Liver (tissue), 9 donors: ENCODE data around the gene TPT1. TPM values are rescaled to one million over a fixed set of nuclear protein-coding genes. Genes with fewer than 3 reads are reported as not detected.
A peak's percentile ranks its signal among the peaks of the same experiment; 100 is the strongest.

Experiments used
- DNase-seq: peaks from one replicate; pipeline ENCODE4 v3.0.0-alpha.2; 2017; ENCODE audit warnings: low spot score
- H3K27ac ChIP-seq, 2 donors: one replicate each; pipeline ENCODE4 v1.7.0; 2013; ENCODE audit warnings: inconsistent platforms in 2 of 2, low read length in 2 of 2, control low read depth in 1 of 2, low read depth in 1 of 2, mild to moderate bottlenecking in 1 of 2
- H3K27me3 ChIP-seq, 4 donors: one replicate each; pipeline versions ENCODE4 v1.6.1 to v1.7.0; 2013; ENCODE audit warnings: low read length in 3 of 4, inconsistent platforms in 1 of 4, mild to moderate bottlenecking in 1 of 4, moderate library complexity in 1 of 4; ENCODE audit not compliant: control insufficient read depth in 4 of 4, insufficient read depth in 4 of 4
- H3K36me3 ChIP-seq, 4 donors: one replicate each; pipeline versions ENCODE4 v1.6.1 to v1.7.0; 2013; ENCODE audit warnings: low read length in 3 of 4, mild to moderate bottlenecking in 3 of 4, low read depth in 1 of 4, moderate library complexity in 1 of 4; ENCODE audit not compliant: control insufficient read depth in 4 of 4, insufficient read depth in 3 of 4
- H3K4me1 ChIP-seq, 4 donors: one replicate each; pipeline versions ENCODE4 v1.6.1 to v1.7.0; 2013; ENCODE audit warnings: low read length in 3 of 4, mild to moderate bottlenecking in 3 of 4, moderate library complexity in 1 of 4; ENCODE audit not compliant: control insufficient read depth in 4 of 4, insufficient read depth in 4 of 4
- H3K4me3 ChIP-seq, 3 donors: one replicate each; pipeline versions ENCODE4 v1.6.1 to v1.7.0; 2013; ENCODE audit warnings: low read length in 3 of 3, control low read depth in 1 of 3, low read depth in 1 of 3, mild to moderate bottlenecking in 1 of 3
- H3K9ac ChIP-seq, 2 donors: one replicate each; pipeline ENCODE4 v1.7.0; 2013; ENCODE audit warnings: low read length in 2 of 2, mild to moderate bottlenecking in 2 of 2, moderate library complexity in 2 of 2, control low read depth in 1 of 2, low read depth in 1 of 2
- H3K9me3 ChIP-seq, 4 donors: one replicate each; pipeline versions ENCODE4 v1.6.1 to v1.7.0; 2013; ENCODE audit warnings: low read length in 3 of 4; ENCODE audit not compliant: control insufficient read depth in 4 of 4
- ATF3 ChIP-seq: IDR thresholded peaks from 2 replicates; pipeline ENCODE4 v1.6.1; 2016; ENCODE audit warnings: antibody characterized with exemption
- CTCF ChIP-seq: fragments of 150-350 bp; IDR thresholded peaks from 2 replicates; pipeline ENCODE4 v1.5.1; 2017; ENCODE audit warnings: improper control_type of control experiment, low read depth, low read length; ENCODE audit not compliant: missing input control
- FOXA1 ChIP-seq: IDR thresholded peaks from 2 replicates; pipeline ENCODE4 v1.6.1; 2016; ENCODE audit warnings: antibody characterized with exemption
- FOXA2 ChIP-seq: IDR thresholded peaks from 2 replicates; pipeline ENCODE4 v1.6.1; 2016; ENCODE audit warnings: antibody characterized with exemption
- GABPA ChIP-seq, 2 donors: IDR thresholded peaks in 1 of 2; conservative IDR thresholded peaks in 1 of 2; 2 replicates each; pipeline ENCODE4 v1.6.1; 2016; ENCODE audit warnings: antibody characterized with exemption in 2 of 2, mild to moderate bottlenecking in 1 of 2, moderate library complexity in 1 of 2
- HNF4A ChIP-seq, 2 donors: conservative IDR thresholded peaks; 2 replicates each; pipeline ENCODE4 v1.6.1; 2016; ENCODE audit warnings: antibody characterized with exemption in 2 of 2, mild to moderate bottlenecking in 2 of 2
- HNF4G ChIP-seq: IDR thresholded peaks from 2 replicates; pipeline ENCODE4 v1.6.1; 2016; ENCODE audit warnings: antibody characterized with exemption
- JUND ChIP-seq, 2 donors: IDR thresholded peaks; 2 replicates each; pipeline ENCODE4 v1.6.1; 2016; ENCODE audit warnings: antibody characterized with exemption in 2 of 2
- NR2F2 ChIP-seq: IDR thresholded peaks from 2 replicates; pipeline ENCODE4 v1.6.1; 2016; ENCODE audit warnings: antibody characterized with exemption
- REST ChIP-seq: IDR thresholded peaks from 2 replicates; pipeline ENCODE4 v1.6.1; 2016; ENCODE audit warnings: antibody characterized with exemption, mild to moderate bottlenecking
- RXRA ChIP-seq, 2 donors: IDR thresholded peaks; 2 replicates each; pipeline ENCODE4 v1.6.1; 2017 to 2018; ENCODE audit warnings: antibody characterized with exemption in 2 of 2, mild to moderate bottlenecking in 1 of 2
- SP1 ChIP-seq: IDR thresholded peaks from 2 replicates; pipeline ENCODE4 v1.6.1; 2018; ENCODE audit warnings: antibody characterized with exemption, mild to moderate bottlenecking
- ZBTB33 ChIP-seq: IDR thresholded peaks from 2 replicates; pipeline ENCODE4 v1.6.1; 2016; ENCODE audit warnings: antibody characterized with exemption
- WGBS: extraction: QIAGEN DNeasy Blood & Tissue Kit; methylation state at CpG from one replicate; pipeline ENCODE4 v1.1.7; 2013; 5-methylcytosine and 5-hydroxymethylcytosine counted together
- polyA plus RNA-seq, 2 donors: library from polyadenylated mRNA; stranded (reverse) in 1 of 2; unstranded in 1 of 2; fragments of 200-250 nt in 1 of 2; fragments of >200 nt in 1 of 2; fragmentation: Nextera tagmentation in 1 of 2; extraction: Ambion mirVana in 1 of 2; gene quantifications; one replicate each; pipeline versions ENCODE4 v1.2.1 to v1.2.3, GENCODE V29; 2013 to 2015
- total RNA-seq, 2 donors: library from RNA; depleted of rRNA; stranded (reverse); fragments of >200 nt; gene quantifications; one replicate each; pipeline ENCODE4 v1.2.3, GENCODE V29; 2014
- donor health status: healthy.
- donor health status: healthy.
- donor health status: healthy.
- donor health status: healthy.
- donor health status: healthy.

Gene TPT1
- total and polyA plus RNA-seq, 4 donors: 1,382 to 2,885 (median 1,815) TPM

GRCh38 chr13:45315520-45316167 is 25.3 kb downstream of the TPT1 start:
- peaks cover 0 to 20% (median 17%) of the 10 kb centered on the region in 4 donors for H3K4me1 ChIP-seq
- no peak for DNase-seq
- H3K9me3 ChIP-seq: no peaks in the 10 kb centered on the region
- WGBS: 82% methylated on average over 11 of the region's 11 CpGs
- H3K27me3 ChIP-seq: no peaks in the 10 kb centered on the region
- no peaks in the 10 kb centered on the region for H3K36me3 ChIP-seq
- H3K27ac ChIP-seq: peak overlapping the region; percentile 66 to 79
- TF ChIP-seq CTCF (no peak), SP1 (no peak), HNF4A (conservative IDR thresholded peaks at IDR 0.05) (peak in 1 of 2 donors; percentile 37), FOXA1 (no peak), RXRA (IDR thresholded peaks at IDR 0.05) (no peak)
- no peak overlapping the region for H3K4me3 ChIP-seq
- H3K9ac ChIP-seq: no peak overlapping the region

GRCh38 chr13:45314822-45315221 is 26.2 kb downstream of the TPT1 start:
- no peak for TF ChIP-seq GABPA (IDR thresholded peaks at IDR 0.05 in 1 of 2, conservative IDR thresholded peaks at IDR 0.05 in 1 of 2)
- no peak for TF ChIP-seq NR2F2
- no peak for TF ChIP-seq REST
- no peak for TF ChIP-seq FOXA2
- TF ChIP-seq ATF3: no peak
- TF ChIP-seq JUND (IDR thresholded peaks at IDR 0.05): no peak
- TF ChIP-seq HNF4G: no peak
- no peak for TF ChIP-seq HNF4A (conservative IDR thresholded peaks at IDR 0.05)
- no peak for TF ChIP-seq ZBTB33
- no peak overlapping the region for H3K9ac ChIP-seq
- peaks cover 0 to 20% (median 17%) of the 10 kb centered on the region in 4 donors for H3K4me1 ChIP-seq
- no peaks in the 10 kb centered on the region for H3K27me3 ChIP-seq
- no peak for DNase-seq
- no peaks in the 10 kb centered on the region for H3K9me3 ChIP-seq
- no peaks in the 10 kb centered on the region for H3K36me3 ChIP-seq
- H3K27ac ChIP-seq: no peak overlapping the region
- 95% methylated on average over 10 of the region's 10 CpGs for whole genome bisulfite sequencing
- H3K4me3 ChIP-seq: no peak overlapping the region
